ENCODE results near the gene HSD17B1.
A peak's percentile ranks its signal among the peaks of the same experiment; 100 is the strongest.
"Not testable (repeated sequence)": the region's sequence is repeated elsewhere in the genome, so short reads cannot be mapped to it uniquely, and the experiment has no call there.

HSD17B1 gene

GRCh38 chr17:42547698-42548069 lies 5.0 kb upstream of the HSD17B1 start:
- DNase-seq (ENCODE audit: low read depth) = no peak

- no peak for DNase-seq (ENCODE audit: low read depth)
Measured at GRCh38 chr17:42548070-42548837, 4.5 kb upstream of the HSD17B1 start.

GRCh38 chr17:42548993-42549755 lies 3.5 kb upstream of the HSD17B1 start:
- DNase-seq (ENCODE audit: low read depth) = no peak

GRCh38 chr17:42553161-42553818 lies 567 bp downstream of the HSD17B1 start:
- no peak for DNase-seq (ENCODE audit: low read depth)

GRCh38 chr17:42553866-42554249 lies 1.1 kb downstream of the HSD17B1 start:
- no peak for DNase-seq (ENCODE audit: low read depth)

GRCh38 chr17:42554250-42555121 lies 1.8 kb downstream of the HSD17B1 start:
- DNase-seq (ENCODE audit: low read depth) = peak; percentile 86

- no peak for DNase-seq (ENCODE audit: low read depth)
Measured at GRCh38 chr17:42555122-42555622, 2.4 kb downstream of the HSD17B1 start.

- not testable (repeated sequence) for DNase-seq (ENCODE audit: low read depth)
Measured at GRCh38 chr17:42555961-42556617, 3.4 kb downstream of the HSD17B1 start.

GRCh38 chr17:42559075-42559474 lies 6.4 kb downstream of the HSD17B1 start:
- DNase-seq (ENCODE audit: low read depth) = no peak

GRCh38 chr17:42560246-42560645 lies 7.5 kb downstream of the HSD17B1 start:
- no peak for DNase-seq (ENCODE audit: low read depth)

- DNase-seq (ENCODE audit: low read depth) = peak; percentile 94
Measured at GRCh38 chr17:42561897-42562387, 9.2 kb downstream of the HSD17B1 start, which contains the start of gene COASY. Gene COASY, plus strand, starts transcription at chr17:42562148. Its CDS starts 475 bp downstream, at chr17:42562623.

GRCh38 chr17:42562388-42563142 lies 9.8 kb downstream of the HSD17B1 start:
- DNase-seq (ENCODE audit: low read depth) = no peak

GRCh38 chr17:42563143-42563509 lies 10.4 kb downstream of the HSD17B1 start:
- DNase-seq (ENCODE audit: low read depth) = no peak

GRCh38 chr17:42563543-42563942 lies 10.8 kb downstream of the HSD17B1 start:
- no peak for DNase-seq (ENCODE audit: low read depth)

GRCh38 chr17:42563950-42564349 lies 11.2 kb downstream of the HSD17B1 start:
- DNase-seq (ENCODE audit: low read depth) = no peak

- DNase-seq (ENCODE audit: low read depth) = no peak
Measured at GRCh38 chr17:42564815-42565522, 12.2 kb downstream of the HSD17B1 start.

GRCh38 chr17:42565523-42566214 lies 12.9 kb downstream of the HSD17B1 start:
- DNase-seq (ENCODE audit: low read depth) = no peak

GRCh38 chr17:42566215-42566882 lies 13.6 kb downstream of the HSD17B1 start:
- no peak for DNase-seq (ENCODE audit: low read depth)

All from CMK (cell line).